Gastrocnemius medialis (tissue), 4 donors: Measurements from ENCODE around the gene HMCES.

Experiments
- CTCF ChIP-seq, 5 experiments: fragments of 450-650 bp in 3 of 5; fragments of 200-600 bp in 2 of 5; sonication (generic) in 2 of 5; IDR thresholded peaks in 4 of 5; conservative IDR thresholded peaks in 1 of 5; 1 replicate in 4 of 5; 2 replicates in 1 of 5; pipeline ENCODE4 v1.5.1; 2016 to 2019; ENCODE audit warnings: antibody characterized with exemption in 5 of 5, mild to moderate bottlenecking in 3 of 5, moderate library complexity in 3 of 5
- POLR2A ChIP-seq, 2 donors: fragments of 450-650 bp; IDR thresholded peaks; one replicate each; pipeline ENCODE4 v1.6.1; 2017; ENCODE audit warnings: antibody characterized with exemption in 2 of 2, mild to moderate bottlenecking in 2 of 2, moderate library complexity in 2 of 2

- TF ChIP-seq POLR2A (IDR thresholded peaks at IDR 0.05) (no peak), CTCF (IDR thresholded peaks at IDR 0.05 in 4 of 5, conservative IDR thresholded peaks at IDR 0.05 in 1 of 5) (no peak)
Measured at GRCh38 chr3:129256270-129256669, 22.4 kb upstream of the HMCES start.
